Measurements from ENCODE around the gene LGALS4.

The LGALS4 gene

GRCh38 chr19:38846097-38846496 lies 33.4 kb upstream of the LGALS4 start:
- Histone ChIP-seq H2AFZ (ENCODE audit: low read length) (no peak overlapping the region), H3K4me2 (ENCODE audit: low read depth, low read length) (no peak overlapping the region), H3K27ac (ENCODE audit: low read length) (no peak overlapping the region), H3K9ac (ENCODE audit: low read length) (no peak overlapping the region), H4K20me1 (ENCODE audit: insufficient read depth, low read length) (peaks cover 16% of the 10 kb centered on the region), H3F3A (ENCODE audit: insufficient read depth, low read length) (peaks cover 26% of the 10 kb centered on the region), H3K9me3 (replicated peaks; ENCODE audit: insufficient read depth, low read length) (no peaks in the 10 kb centered on the region), H3K9me2 (replicated peaks; ENCODE audit: insufficient read depth, low read length) (no peaks in the 10 kb centered on the region), H3K4me3 (ENCODE audit: low read length) (no peak overlapping the region), H3K79me2 (ENCODE audit: low read length) (peaks cover 84% of the 10 kb centered on the region), H3K27me3 (replicated peaks; ENCODE audit: insufficient read depth, low read length) (no peaks in the 10 kb centered on the region), H3K4me1 (ENCODE audit: low read length) (peaks cover 7% of the 10 kb centered on the region), H3K36me3 (replicated peaks; ENCODE audit: insufficient read depth, low read length) (peaks cover 48% of the 10 kb centered on the region)
- no peak for DNase-seq
- TF ChIP-seq EZH2phosphoT487 (IDR thresholded peaks at IDR 0.05; ENCODE audit: low read length) (no peak), EZH2 (optimal IDR thresholded peaks at IDR 0.05; ENCODE audit: low read depth, low read length) (no peak), CTCF (IDR thresholded peaks at IDR 0.05; ENCODE audit: low read length) (no peak)

- Histone ChIP-seq H2AFZ (ENCODE audit: low read length) (no peak overlapping the region), H3K9me2 (replicated peaks; ENCODE audit: insufficient read depth, low read length) (no peaks in the 10 kb centered on the region), H3K27me3 (replicated peaks; ENCODE audit: insufficient read depth, low read length) (no peaks in the 10 kb centered on the region), H3K27ac (ENCODE audit: low read length) (no peak overlapping the region), H3K9me3 (replicated peaks; ENCODE audit: insufficient read depth, low read length) (no peaks in the 10 kb centered on the region), H3K36me3 (replicated peaks; ENCODE audit: insufficient read depth, low read length) (peaks cover 54% of the 10 kb centered on the region), H3K4me3 (ENCODE audit: low read length) (no peak overlapping the region), H3K9ac (ENCODE audit: low read length) (no peak overlapping the region), H3K4me1 (ENCODE audit: low read length) (0 out of 2 replicates have a peak, but pooled peaks cover 5% of the 10 kb centered on the region), H4K20me1 (ENCODE audit: insufficient read depth, low read length) (peaks cover 16% of the 10 kb centered on the region), H3K79me2 (ENCODE audit: low read length) (peaks cover 86% of the 10 kb centered on the region), H3K4me2 (ENCODE audit: low read depth, low read length) (no peak overlapping the region), H3F3A (ENCODE audit: insufficient read depth, low read length) (peaks cover 21% of the 10 kb centered on the region)
- no peak for DNase-seq
- TF ChIP-seq CTCF (IDR thresholded peaks at IDR 0.05; ENCODE audit: low read length) (no peak), EZH2 (optimal IDR thresholded peaks at IDR 0.05; ENCODE audit: low read depth, low read length) (no peak), EZH2phosphoT487 (IDR thresholded peaks at IDR 0.05; ENCODE audit: low read length) (no peak)
Measured at GRCh38 chr19:38845374-38846024, 32.8 kb upstream of the LGALS4 start.

- Histone ChIP-seq H4K20me1 (ENCODE audit: insufficient read depth, low read length) (peaks cover 16% of the 10 kb centered on the region), H3K4me2 (ENCODE audit: low read depth, low read length) (no peak overlapping the region)
Measured at GRCh38 chr19:38844093-38844686, 31.4 kb upstream of the LGALS4 start.

More at GRCh38 chr19:38844093-38844686, 31.4 kb upstream of the LGALS4 start:
- H3K9me3 ChIP-seq (replicated peaks; ENCODE audit: insufficient read depth, low read length) = no peaks in the 10 kb centered on the region
- peaks cover 83% of the 10 kb centered on the region for H3K79me2 ChIP-seq (ENCODE audit: low read length)
- no peak overlapping the region for H3K27ac ChIP-seq (ENCODE audit: low read length)
- H3K27me3 ChIP-seq (replicated peaks; ENCODE audit: insufficient read depth, low read length) = no peaks in the 10 kb centered on the region
- TF ChIP-seq CTCF (IDR thresholded peaks at IDR 0.05; ENCODE audit: low read length) (no peak), EZH2 (optimal IDR thresholded peaks at IDR 0.05; ENCODE audit: low read depth, low read length) (no peak), EZH2phosphoT487 (IDR thresholded peaks at IDR 0.05; ENCODE audit: low read length) (no peak)
- H3K4me1 ChIP-seq (ENCODE audit: low read length) = 0 out of 2 replicates have a peak, but pooled peaks cover 5% of the 10 kb centered on the region
- no peak overlapping the region for H3K9ac ChIP-seq (ENCODE audit: low read length)
- no peak overlapping the region for H2AFZ ChIP-seq (ENCODE audit: low read length)
- peaks cover 26% of the 10 kb centered on the region for H3F3A ChIP-seq (ENCODE audit: insufficient read depth, low read length)
- no peak overlapping the region for H3K4me3 ChIP-seq (ENCODE audit: low read length)
- no peak for DNase-seq
- H3K36me3 ChIP-seq (replicated peaks; ENCODE audit: insufficient read depth, low read length) = peaks cover 58% of the 10 kb centered on the region
- H3K9me2 ChIP-seq (replicated peaks; ENCODE audit: insufficient read depth, low read length) = no peaks in the 10 kb centered on the region

Data from MM.1S (cell line).